Measurements from ENCODE around the gene ZNF407.

DNA sequence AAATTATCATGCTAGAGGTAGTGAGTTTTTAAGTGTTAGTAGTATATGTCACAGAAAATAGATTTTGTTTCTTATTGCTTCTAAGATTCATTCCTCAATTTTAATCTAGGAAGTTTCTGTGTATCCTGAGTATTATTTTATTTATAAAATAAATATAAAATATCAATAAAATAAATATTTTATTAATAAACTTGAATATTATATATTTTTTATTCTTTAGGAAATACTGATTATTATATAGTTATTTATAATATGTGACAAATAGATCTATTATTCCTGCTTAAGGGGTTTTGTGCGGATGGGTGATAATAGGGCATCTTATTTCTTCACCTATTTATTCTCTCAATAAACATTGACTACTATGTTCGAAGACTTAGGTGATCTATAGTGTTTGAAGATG, 191.0 kb downstream of the ZNF407 start:
- no peak for TF ChIP-seq POLR2A (IDR thresholded peaks at IDR 0.05)
- TF ChIP-seq, protein P1, sequence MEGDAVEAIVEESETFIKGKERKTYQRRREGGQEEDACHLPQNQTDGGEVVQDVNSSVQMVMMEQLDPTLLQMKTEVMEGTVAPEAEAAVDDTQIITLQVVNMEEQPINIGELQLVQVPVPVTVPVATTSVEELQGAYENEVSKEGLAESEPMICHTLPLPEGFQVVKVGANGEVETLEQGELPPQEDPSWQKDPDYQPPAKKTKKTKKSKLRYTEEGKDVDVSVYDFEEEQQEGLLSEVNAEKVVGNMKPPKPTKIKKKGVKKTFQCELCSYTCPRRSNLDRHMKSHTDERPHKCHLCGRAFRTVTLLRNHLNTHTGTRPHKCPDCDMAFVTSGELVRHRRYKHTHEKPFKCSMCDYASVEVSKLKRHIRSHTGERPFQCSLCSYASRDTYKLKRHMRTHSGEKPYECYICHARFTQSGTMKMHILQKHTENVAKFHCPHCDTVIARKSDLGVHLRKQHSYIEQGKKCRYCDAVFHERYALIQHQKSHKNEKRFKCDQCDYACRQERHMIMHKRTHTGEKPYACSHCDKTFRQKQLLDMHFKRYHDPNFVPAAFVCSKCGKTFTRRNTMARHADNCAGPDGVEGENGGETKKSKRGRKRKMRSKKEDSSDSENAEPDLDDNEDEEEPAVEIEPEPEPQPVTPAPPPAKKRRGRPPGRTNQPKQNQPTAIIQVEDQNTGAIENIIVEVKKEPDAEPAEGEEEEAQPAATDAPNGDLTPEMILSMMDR (IDR thresholded peaks at IDR 0.05): no peak

Measured in testis (tissue), 2 donors.